HEK293 (cell line): ENCODE data around the gene ZSWIM3.

Source experiments
- EGR2 ChIP-seq: fragments of 450-650 bp; formaldehyde crosslinking; IDR thresholded peaks from 2 replicates; pipeline ENCODE4 v1.5.1; 2016; ENCODE audit warnings: low read depth, missing biosample characterization, missing genetic modification characterization
- KLF10 ChIP-seq: fragments of 450-650 bp; IDR thresholded peaks from 2 replicates; pipeline ENCODE4 v1.5.1; 2018; ENCODE audit warnings: missing biosample characterization, mild to moderate bottlenecking, missing genetic modification characterization
- KLF16 ChIP-seq: fragments of 450-650 bp; formaldehyde crosslinking; IDR thresholded peaks from 2 replicates; pipeline ENCODE4 v1.5.1; 2017; ENCODE audit warnings: missing biosample characterization, missing genetic modification characterization
- KLF17 ChIP-seq: fragments of 450-650 bp; formaldehyde crosslinking; IDR thresholded peaks from 2 replicates; pipeline ENCODE4 v1.5.1; 2016; ENCODE audit warnings: missing biosample characterization, missing genetic modification characterization
- KLF7 ChIP-seq: fragments of 450-650 bp; formaldehyde crosslinking; IDR thresholded peaks from 2 replicates; pipeline ENCODE4 v1.5.1; 2016; ENCODE audit warnings: missing biosample characterization, missing genetic modification characterization, borderline replicate concordance
- PRDM2 ChIP-seq: fragments of 450-650 bp; formaldehyde crosslinking; IDR thresholded peaks from 2 replicates; pipeline ENCODE4 v1.5.1; 2016; ENCODE audit warnings: missing biosample characterization, missing genetic modification characterization, borderline replicate concordance
- SCRT2 ChIP-seq: fragments of 450-650 bp; formaldehyde crosslinking; IDR thresholded peaks from 2 replicates; pipeline ENCODE4 v1.5.1; 2016; ENCODE audit warnings: missing biosample characterization, missing genetic modification characterization
- SP7 ChIP-seq: fragments of 450-650 bp; formaldehyde crosslinking; IDR thresholded peaks from 2 replicates; pipeline ENCODE4 v1.5.1; 2016; ENCODE audit warnings: missing biosample characterization, missing genetic modification characterization
- WT1 ChIP-seq: fragments of 450-650 bp; formaldehyde crosslinking; IDR thresholded peaks from 2 replicates; pipeline ENCODE4 v1.5.1; 2016; ENCODE audit warnings: missing biosample characterization, missing genetic modification characterization
- ZBTB20 ChIP-seq: fragments of 450-650 bp; formaldehyde crosslinking; IDR thresholded peaks from 2 replicates; pipeline ENCODE4 v1.5.1; 2016; ENCODE audit warnings: missing biosample characterization, missing genetic modification characterization
- ZBTB26 ChIP-seq: fragments of 450-650 bp; formaldehyde crosslinking; optimal IDR thresholded peaks from 2 replicates; pipeline ENCODE3; 2016; ENCODE audit warnings: missing biosample characterization, mild to moderate bottlenecking, missing genetic modification characterization
- ZNF155 ChIP-seq: fragments of 450-650 bp; formaldehyde crosslinking; IDR thresholded peaks from 2 replicates; pipeline ENCODE4 v1.5.1; 2016; ENCODE audit warnings: missing biosample characterization, missing genetic modification characterization
- ZNF18 ChIP-seq: fragments of 450-650 bp; formaldehyde crosslinking; IDR thresholded peaks from 2 replicates; pipeline ENCODE4 v1.5.1; 2016; ENCODE audit warnings: missing biosample characterization, missing genetic modification characterization
- ZNF19 ChIP-seq: fragments of 450-650 bp; formaldehyde crosslinking; IDR thresholded peaks from 2 replicates; pipeline ENCODE4; 2016; ENCODE audit warnings: missing biosample characterization, missing genetic modification characterization, low read depth
- ZNF211 ChIP-seq: fragments of 450-650 bp; formaldehyde crosslinking; IDR thresholded peaks from 2 replicates; pipeline ENCODE4 v1.5.1; 2016; ENCODE audit warnings: low read depth, missing biosample characterization, missing genetic modification characterization
- ZNF239 ChIP-seq: fragments of 450-650 bp; formaldehyde crosslinking; IDR thresholded peaks from 2 replicates; pipeline ENCODE4 v1.5.1; 2016; ENCODE audit warnings: missing biosample characterization, missing genetic modification characterization
- ZNF24 ChIP-seq: fragments of 450-650 bp; formaldehyde crosslinking; IDR thresholded peaks from 2 replicates; pipeline ENCODE4 v1.5.1; 2016; ENCODE audit warnings: missing biosample characterization, missing genetic modification characterization
- ZNF518A ChIP-seq: fragments of 450-650 bp; formaldehyde crosslinking; conservative IDR thresholded peaks from 2 replicates; pipeline ENCODE4 v1.5.1; 2016; ENCODE audit warnings: low read depth, missing biosample characterization, missing genetic modification characterization
- ZNF561 ChIP-seq: fragments of 450-650 bp; IDR thresholded peaks from 2 replicates; pipeline ENCODE4 v1.5.1; 2018; ENCODE audit warnings: missing biosample characterization, missing genetic modification characterization, borderline replicate concordance
- ZNF692 ChIP-seq: fragments of 450-650 bp; formaldehyde crosslinking; IDR thresholded peaks from 2 replicates; pipeline ENCODE4 v1.5.1; 2016; ENCODE audit warnings: missing biosample characterization, missing genetic modification characterization
- ZNF76 ChIP-seq: fragments of 450-650 bp; formaldehyde crosslinking; IDR thresholded peaks from 2 replicates; pipeline ENCODE4; 2016; ENCODE audit warnings: low read depth, missing biosample characterization, missing genetic modification characterization, borderline replicate concordance
- ZNF785 ChIP-seq: fragments of 450-650 bp; formaldehyde crosslinking; IDR thresholded peaks from 2 replicates; pipeline ENCODE4 v1.5.1; 2016; ENCODE audit warnings: missing biosample characterization, missing genetic modification characterization

ZSWIM3 gene

GRCh38 chr20:45857114-45857881 is at the start of gene ZSWIM3, which contains the start of gene ACOT8 (continued):
- peak; percentile 17 for TF ChIP-seq ZBTB26 (tag by site-specific recombination)
- peak; percentile 17 for TF ChIP-seq ZNF76
- peak; percentile 70 for TF ChIP-seq ZNF518A (tag by site-specific recombination)
- TF ChIP-seq WT1 (tag by site-specific recombination): 0 out of 2 replicates have a peak, but pooled peaks have one; percentile 48
- TF ChIP-seq ZNF18: peak; percentile 89
- 0 out of 2 replicates have a peak, but pooled peaks have one; percentile 37 for TF ChIP-seq KLF10
- TF ChIP-seq ZNF561 (tag by site-specific recombination): peak; percentile 42; the same call in 1 of the 2 replicates
- no peak for TF ChIP-seq ZNF24 (tag by site-specific recombination)
- TF ChIP-seq SCRT2: no peak
- TF ChIP-seq ZBTB20 (tag by site-specific recombination): peak; percentile 99
- TF ChIP-seq ZNF692 (tag by site-specific recombination): peak; percentile 72; the same call in 1 of the 2 replicates
- TF ChIP-seq KLF7: peak; percentile 47; the same call in 1 of the 2 replicates
- TF ChIP-seq ZNF19 (tag by site-specific recombination): no peak
- no peak for TF ChIP-seq ZNF211 (tag by site-specific recombination)
- no peak for TF ChIP-seq ZNF155 (tag by site-specific recombination)
- TF ChIP-seq ZNF239 (tag by site-specific recombination): no peak
- peak; percentile 76 for TF ChIP-seq EGR2
- no peak for TF ChIP-seq ZNF785 (tag by site-specific recombination)
- no peak for TF ChIP-seq PRDM2
- TF ChIP-seq KLF17 (tag by site-specific recombination): peak; percentile 36; the same call in 1 of the 2 replicates
- peak; percentile 9; the same call in 1 of the 2 replicates for TF ChIP-seq SP7 (tag by site-specific recombination)
- peak; percentile 70 for TF ChIP-seq KLF16 (tag by site-specific recombination)
